Endodermal cell (in vitro differentiated cells): Measurements from ENCODE around the gene RILPL2. TPM values are rescaled to one million over a fixed set of nuclear protein-coding genes. Genes with fewer than 3 reads are reported as not detected.

Experiments
- DNase-seq: peaks from one replicate; pipeline ENCODE4 v3.0.0-alpha.2; 2017
- H3K27ac ChIP-seq: 2 replicates; pipeline ENCODE4 v1.5.1; 2013; ENCODE audit warnings: mild to moderate bottlenecking, low read depth, low read length, moderate library complexity
- H3K27me3 ChIP-seq: 2 replicates; pipeline ENCODE4 v1.6.1; 2013; ENCODE audit warnings: mild to moderate bottlenecking, low read length, moderate library complexity; ENCODE audit not compliant: insufficient read depth, control insufficient read depth, poor library complexity, severe bottlenecking
- H3K36me3 ChIP-seq: 2 replicates; pipeline ENCODE4 v1.7.0; 2013; ENCODE audit warnings: mild to moderate bottlenecking, low read length, moderate library complexity; ENCODE audit not compliant: control insufficient read depth, insufficient read depth
- H3K4me1 ChIP-seq: one replicate; pipeline ENCODE4 v1.7.0; 2013; ENCODE audit warnings: low read length; ENCODE audit not compliant: control insufficient read depth, insufficient read depth
- H3K4me3 ChIP-seq: 2 replicates; pipeline ENCODE4 v1.5.1; 2013; ENCODE audit warnings: mild to moderate bottlenecking, low read length, moderate library complexity
- H3K9ac ChIP-seq: 2 replicates; pipeline ENCODE4 v1.6.1; 2013; ENCODE audit warnings: mild to moderate bottlenecking, low read length, moderate library complexity; ENCODE audit not compliant: poor library complexity, severe bottlenecking; ENCODE audit errors: extremely low read depth
- H3K9me3 ChIP-seq: 2 replicates; pipeline ENCODE4 v1.6.1; 2013; ENCODE audit warnings: mild to moderate bottlenecking, low read length, moderate library complexity; ENCODE audit not compliant: control insufficient read depth
- H3K27ac Mint-ChIP-seq: 2 replicates; pipeline ENCODE4 v1.8.0; 2020; ENCODE audit warnings: mixed read lengths
- H3K27me3 Mint-ChIP-seq: 2 replicates; pipeline ENCODE4 v1.8.0; 2021; ENCODE audit warnings: mild to moderate bottlenecking, mixed read lengths; ENCODE audit not compliant: insufficient read depth
- H3K36me3 Mint-ChIP-seq: 2 replicates; pipeline ENCODE4 v1.8.0; 2020; ENCODE audit warnings: low read depth, mixed read lengths
- H3K4me1 Mint-ChIP-seq: 2 replicates; pipeline ENCODE4 v1.8.0; 2020; ENCODE audit warnings: mixed read lengths
- H3K4me3 Mint-ChIP-seq: 2 replicates; pipeline ENCODE4 v1.8.0; 2020; ENCODE audit warnings: mild to moderate bottlenecking, moderate library complexity, mixed read lengths
- H3K9me3 Mint-ChIP-seq: 2 replicates; pipeline ENCODE4 v1.8.0; 2020; ENCODE audit warnings: mild to moderate bottlenecking, mixed read lengths
- WGBS, 2 experiments: methylation state at CpG; one replicate each; pipeline versions ENCODE4 v1.1.5 to v1.1.7; 2013; ENCODE audit warnings: missing lambda C conversion rate in 2 of 2, mixed read lengths in 1 of 2; ENCODE audit not compliant: insufficient coverage in 1 of 2, insufficient read length in 1 of 2; 5-methylcytosine and 5-hydroxymethylcytosine counted together
- total RNA-seq, 2 donors: library from RNA; stranded (reverse); fragmentation: NEBNext Ultra II Directional in 1 of 2; extraction: Animal tissue kit (Norgen Biotek cat#: 25700) in 1 of 2; gene quantifications; 2 replicates in 1 of 2; 3 replicates in 1 of 2; pipeline ENCODE4 v1.2.1, GENCODE V29; 2021
- TF ChIP-seq, protein P1 (sequence below): fragments of 200-600 bp; sonication (generic); conservative IDR thresholded peaks from 2 replicates; pipeline ENCODE4 v1.5.0; 2021; ENCODE audit warnings: antibody characterized with exemption, mild to moderate bottlenecking

RILPL2 gene
- total RNA-seq, 2 donors from 2014 or later = 2.6 TPM

DNA sequence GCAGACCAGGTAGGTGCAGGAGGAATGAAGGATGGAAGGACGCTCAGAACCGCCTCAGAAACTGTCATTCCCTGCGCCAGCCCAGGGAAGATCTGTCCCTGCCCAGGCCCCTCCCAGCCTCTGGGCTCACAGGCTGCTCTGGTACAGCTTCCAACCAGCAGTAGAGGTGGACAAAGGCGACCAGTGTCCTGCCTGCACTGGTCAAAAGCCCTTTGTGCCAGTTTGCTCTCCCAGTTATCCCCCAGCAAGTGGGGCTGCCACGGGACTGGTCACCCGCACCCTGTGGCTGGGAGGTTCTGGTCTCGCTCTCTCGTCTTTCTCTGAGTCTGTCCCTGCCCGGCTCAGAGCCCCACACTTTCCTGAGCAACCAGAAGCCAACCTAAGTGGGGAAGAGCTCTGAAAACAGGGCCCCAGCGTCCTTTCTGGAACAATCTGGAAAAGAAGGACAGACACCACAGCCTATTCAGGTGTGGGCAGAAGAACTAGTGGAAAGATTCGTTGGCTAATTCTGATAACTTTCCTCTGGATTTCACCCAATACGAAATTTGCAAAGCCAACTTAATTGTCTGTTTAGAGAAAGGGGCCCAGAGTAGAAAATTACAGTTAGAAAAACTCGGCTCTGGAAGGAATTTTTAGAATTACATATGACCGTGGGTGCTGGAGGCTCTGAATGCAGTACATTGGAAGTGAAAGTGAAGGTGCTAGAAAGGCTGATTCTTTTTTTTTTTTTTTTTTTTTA is 43.1 kb upstream of the RILPL2 start:
- peaks cover 10% of the 10 kb centered on the region for H3K4me1 Mint-ChIP-seq
- DNase-seq = no peak
- H3K27me3 Mint-ChIP-seq = no peaks in the 10 kb centered on the region
- TF ChIP-seq, protein P1, sequence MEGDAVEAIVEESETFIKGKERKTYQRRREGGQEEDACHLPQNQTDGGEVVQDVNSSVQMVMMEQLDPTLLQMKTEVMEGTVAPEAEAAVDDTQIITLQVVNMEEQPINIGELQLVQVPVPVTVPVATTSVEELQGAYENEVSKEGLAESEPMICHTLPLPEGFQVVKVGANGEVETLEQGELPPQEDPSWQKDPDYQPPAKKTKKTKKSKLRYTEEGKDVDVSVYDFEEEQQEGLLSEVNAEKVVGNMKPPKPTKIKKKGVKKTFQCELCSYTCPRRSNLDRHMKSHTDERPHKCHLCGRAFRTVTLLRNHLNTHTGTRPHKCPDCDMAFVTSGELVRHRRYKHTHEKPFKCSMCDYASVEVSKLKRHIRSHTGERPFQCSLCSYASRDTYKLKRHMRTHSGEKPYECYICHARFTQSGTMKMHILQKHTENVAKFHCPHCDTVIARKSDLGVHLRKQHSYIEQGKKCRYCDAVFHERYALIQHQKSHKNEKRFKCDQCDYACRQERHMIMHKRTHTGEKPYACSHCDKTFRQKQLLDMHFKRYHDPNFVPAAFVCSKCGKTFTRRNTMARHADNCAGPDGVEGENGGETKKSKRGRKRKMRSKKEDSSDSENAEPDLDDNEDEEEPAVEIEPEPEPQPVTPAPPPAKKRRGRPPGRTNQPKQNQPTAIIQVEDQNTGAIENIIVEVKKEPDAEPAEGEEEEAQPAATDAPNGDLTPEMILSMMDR = no peak
- H3K4me3 Mint-ChIP-seq = no peak overlapping the region
- H3K9me3 Mint-ChIP-seq = no peaks in the 10 kb centered on the region
- H3K36me3 Mint-ChIP-seq = peaks cover 41% of the 10 kb centered on the region
- H3K27me3 ChIP-seq = no peaks in the 10 kb centered on the region
- H3K9me3 ChIP-seq = no peaks in the 10 kb centered on the region
- peaks cover 31% of the 10 kb centered on the region for H3K36me3 ChIP-seq
- H3K4me3 ChIP-seq = no peak overlapping the region
- no peaks in the 10 kb centered on the region for H3K4me1 ChIP-seq
- H3K27ac Mint-ChIP-seq = no peak overlapping the region
- WGBS, 2 experiments = 94% methylated on average over 11 to 14 of the region's 14 CpGs
- no peak overlapping the region for H3K9ac ChIP-seq
- no peak overlapping the region for H3K27ac ChIP-seq

GRCh38 chr12:123478762-123479161 is 42.3 kb upstream of the RILPL2 start:
- no peaks in the 10 kb centered on the region for H3K27me3 ChIP-seq
- H3K4me3 ChIP-seq = no peak overlapping the region
- H3K36me3 ChIP-seq = peaks cover 31% of the 10 kb centered on the region
- DNase-seq = no peak
- Mint-ChIP-seq H3K27ac (no peak overlapping the region), H3K4me1 (peaks cover 14% of the 10 kb centered on the region), H3K27me3 (no peaks in the 10 kb centered on the region), H3K9me3 (no peaks in the 10 kb centered on the region), H3K36me3 (peaks cover 41% of the 10 kb centered on the region), H3K4me3 (no peak overlapping the region)
- H3K9ac ChIP-seq = no peak overlapping the region
- TF ChIP-seq, protein P1 = no peak
- H3K4me1 ChIP-seq = no peaks in the 10 kb centered on the region
- no peaks in the 10 kb centered on the region for H3K9me3 ChIP-seq
- WGBS, 2 experiments = 94% methylated on average over 6 to 10 of the region's 10 CpGs
- no peak overlapping the region for H3K27ac ChIP-seq

DNA sequence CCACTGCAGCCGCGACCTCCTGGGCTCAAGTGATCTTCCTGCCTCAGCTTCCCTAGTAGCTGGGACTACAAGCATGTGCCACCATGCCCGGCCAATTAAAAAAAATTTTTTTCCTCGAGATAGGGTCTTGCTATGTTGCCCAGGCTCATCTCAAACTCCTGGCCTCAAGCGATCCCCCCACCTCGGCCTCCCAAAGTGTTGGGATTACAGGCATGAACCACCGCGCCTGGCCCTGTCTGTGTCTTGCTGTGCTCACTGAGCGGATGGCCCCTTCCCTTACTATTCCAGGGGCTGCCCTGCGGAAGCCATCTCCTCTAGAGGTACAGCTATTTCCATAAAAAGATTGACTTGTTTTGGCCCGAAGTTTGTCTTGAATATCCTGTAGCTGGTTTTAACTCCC is 41.6 kb upstream of the RILPL2 start:
- H3K4me1 Mint-ChIP-seq = peaks cover 14% of the 10 kb centered on the region
- Histone ChIP-seq H3K27ac (no peak overlapping the region), H3K4me1 (no peaks in the 10 kb centered on the region), H3K36me3 (peaks cover 27% of the 10 kb centered on the region), H3K9me3 (no peaks in the 10 kb centered on the region), H3K9ac (no peak overlapping the region), H3K27me3 (no peaks in the 10 kb centered on the region), H3K4me3 (no peak overlapping the region)
- H3K27me3 Mint-ChIP-seq = no peaks in the 10 kb centered on the region
- H3K9me3 Mint-ChIP-seq = no peaks in the 10 kb centered on the region
- peaks cover 38% of the 10 kb centered on the region for H3K36me3 Mint-ChIP-seq
- TF ChIP-seq, protein P1 = no peak
- 94 to 96% methylated on average over 10 to 11 of the region's 11 CpGs for WGBS, 2 experiments
- no peak overlapping the region for H3K27ac Mint-ChIP-seq
- H3K4me3 Mint-ChIP-seq = no peak overlapping the region
- no peak for DNase-seq
